Measurements from ENCODE around the gene SGK2. TPM values are rescaled to one million over a fixed set of nuclear protein-coding genes. Genes with fewer than 3 reads are reported as not detected.

The SGK2 gene
- total RNA-seq, 2 donors from 2014 or later, result 1.6 to 5.3 TPM

DNA sequence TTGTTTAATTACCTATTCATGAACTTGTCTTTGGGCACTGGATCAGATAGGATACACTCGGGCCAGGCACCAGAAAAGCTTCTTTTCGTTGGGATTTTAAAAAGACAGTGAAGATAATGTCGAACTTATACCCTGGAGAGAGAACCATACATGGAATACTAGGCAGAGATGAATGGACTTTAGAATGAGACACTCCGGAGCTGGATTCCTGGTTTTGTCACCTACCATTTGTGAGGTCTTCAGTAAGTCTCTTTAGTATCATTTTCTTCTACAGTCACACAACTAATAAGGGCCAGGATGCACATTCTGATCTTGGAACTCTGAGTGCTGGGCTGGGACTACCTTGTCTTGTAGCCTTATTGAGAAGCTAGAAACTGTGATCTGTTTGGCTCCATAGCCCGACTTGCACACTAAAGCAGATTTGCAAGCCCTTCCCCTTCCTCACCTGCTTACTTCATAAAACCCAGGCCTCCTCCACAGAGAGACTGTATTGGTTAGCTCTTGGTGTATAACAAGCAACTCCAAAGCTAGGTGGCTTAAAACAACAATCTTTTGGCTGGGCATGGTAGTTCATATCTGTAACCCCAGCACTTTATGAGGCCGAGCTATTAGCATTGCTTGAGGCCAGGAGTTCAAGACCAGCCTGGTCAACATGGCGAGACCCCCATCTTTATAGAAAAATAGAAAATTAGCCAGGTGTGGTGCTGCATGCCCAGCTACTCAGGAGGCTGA lies 24.5 kb downstream of the SGK2 start:
- TF ChIP-seq, protein P1, sequence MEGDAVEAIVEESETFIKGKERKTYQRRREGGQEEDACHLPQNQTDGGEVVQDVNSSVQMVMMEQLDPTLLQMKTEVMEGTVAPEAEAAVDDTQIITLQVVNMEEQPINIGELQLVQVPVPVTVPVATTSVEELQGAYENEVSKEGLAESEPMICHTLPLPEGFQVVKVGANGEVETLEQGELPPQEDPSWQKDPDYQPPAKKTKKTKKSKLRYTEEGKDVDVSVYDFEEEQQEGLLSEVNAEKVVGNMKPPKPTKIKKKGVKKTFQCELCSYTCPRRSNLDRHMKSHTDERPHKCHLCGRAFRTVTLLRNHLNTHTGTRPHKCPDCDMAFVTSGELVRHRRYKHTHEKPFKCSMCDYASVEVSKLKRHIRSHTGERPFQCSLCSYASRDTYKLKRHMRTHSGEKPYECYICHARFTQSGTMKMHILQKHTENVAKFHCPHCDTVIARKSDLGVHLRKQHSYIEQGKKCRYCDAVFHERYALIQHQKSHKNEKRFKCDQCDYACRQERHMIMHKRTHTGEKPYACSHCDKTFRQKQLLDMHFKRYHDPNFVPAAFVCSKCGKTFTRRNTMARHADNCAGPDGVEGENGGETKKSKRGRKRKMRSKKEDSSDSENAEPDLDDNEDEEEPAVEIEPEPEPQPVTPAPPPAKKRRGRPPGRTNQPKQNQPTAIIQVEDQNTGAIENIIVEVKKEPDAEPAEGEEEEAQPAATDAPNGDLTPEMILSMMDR (conservative IDR thresholded peaks at IDR 0.05), result no peak
- WGBS, 2 experiments (ENCODE audit: insufficient coverage in 1 of 2, insufficient read length in 1 of 2), result 90% methylated on average over 5 to 7 of the region's 7 CpGs
- H3K9me3 ChIP-seq (ENCODE audit: control insufficient read depth, low read length), result no peaks in the 10 kb centered on the region

DNA sequence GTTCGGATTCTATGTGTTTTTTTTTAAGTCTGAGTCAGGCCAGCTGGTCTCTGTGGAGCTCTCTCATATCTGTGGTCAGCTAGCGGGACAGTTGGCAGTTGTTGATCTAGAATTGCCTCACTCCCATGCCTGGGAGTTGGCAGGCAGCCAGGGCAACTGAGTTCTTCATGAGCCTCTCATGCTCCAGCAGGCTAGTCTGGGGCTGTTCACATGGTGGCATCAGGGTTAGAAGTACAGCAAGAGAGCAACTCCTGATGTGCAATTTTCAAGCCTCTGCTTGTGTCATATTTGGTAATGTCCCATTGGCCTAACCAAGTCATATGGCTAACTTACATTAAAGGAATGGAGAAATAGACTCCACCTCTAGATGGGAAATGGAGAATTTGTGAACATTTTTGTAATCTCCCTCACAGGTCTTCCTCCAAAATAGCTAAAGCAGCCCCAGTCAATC lies 25.2 kb downstream of the SGK2 start:
- Histone ChIP-seq H3K4me1 (ENCODE audit: control insufficient read depth, insufficient read depth, low read length) (no peaks in the 10 kb centered on the region), H3K27ac (ENCODE audit: low read depth, low read length) (no peak overlapping the region), H3K27me3 (ENCODE audit: control insufficient read depth, insufficient read depth, low read length, poor library complexity, severe bottlenecking) (no peaks in the 10 kb centered on the region), H3K4me3 (ENCODE audit: low read length) (no peak overlapping the region), H3K36me3 (ENCODE audit: control insufficient read depth, insufficient read depth, low read length) (no peaks in the 10 kb centered on the region), H3K9ac (ENCODE audit: extremely low read depth, low read length, poor library complexity, severe bottlenecking) (no peak overlapping the region), H3K9me3 (ENCODE audit: control insufficient read depth, low read length) (no peaks in the 10 kb centered on the region)
- Mint-ChIP-seq H3K9me3 (no peaks in the 10 kb centered on the region), H3K4me1 (peaks cover 8% of the 10 kb centered on the region), H3K36me3 (ENCODE audit: low read depth) (no peaks in the 10 kb centered on the region), H3K4me3 (no peak overlapping the region), H3K27me3 (ENCODE audit: insufficient read depth) (no peaks in the 10 kb centered on the region), H3K27ac (no peak overlapping the region)
- 89% methylated on average over 2 of the region's 2 CpGs; no CpG with 5 or more reads in 1 of the 2 experiments for WGBS, 2 experiments (ENCODE audit: insufficient coverage in 1 of 2, insufficient read length in 1 of 2)
- no peak for DNase-seq
- TF ChIP-seq, protein P1 (conservative IDR thresholded peaks at IDR 0.05), result no peak

More for the DNA sequence above, 24.5 kb downstream of the SGK2 start:
- no peak overlapping the region for H3K9ac ChIP-seq (ENCODE audit: extremely low read depth, low read length, poor library complexity, severe bottlenecking)
- H3K27me3 ChIP-seq (ENCODE audit: control insufficient read depth, insufficient read depth, low read length, poor library complexity, severe bottlenecking), result no peaks in the 10 kb centered on the region
- no peaks in the 10 kb centered on the region for H3K27me3 Mint-ChIP-seq (ENCODE audit: insufficient read depth)
- no peaks in the 10 kb centered on the region for H3K36me3 ChIP-seq (ENCODE audit: control insufficient read depth, insufficient read depth, low read length)
- H3K4me3 Mint-ChIP-seq, result no peak overlapping the region
- H3K4me1 ChIP-seq (ENCODE audit: control insufficient read depth, insufficient read depth, low read length), result no peaks in the 10 kb centered on the region
- no peak overlapping the region for H3K27ac ChIP-seq (ENCODE audit: low read depth, low read length)
- H3K36me3 Mint-ChIP-seq (ENCODE audit: low read depth), result no peaks in the 10 kb centered on the region
- H3K4me1 Mint-ChIP-seq, result peaks cover 8% of the 10 kb centered on the region
- no peaks in the 10 kb centered on the region for H3K9me3 Mint-ChIP-seq
- no peak overlapping the region for H3K4me3 ChIP-seq (ENCODE audit: low read length)
- no peak for DNase-seq
- no peak overlapping the region for H3K27ac Mint-ChIP-seq

DNA sequence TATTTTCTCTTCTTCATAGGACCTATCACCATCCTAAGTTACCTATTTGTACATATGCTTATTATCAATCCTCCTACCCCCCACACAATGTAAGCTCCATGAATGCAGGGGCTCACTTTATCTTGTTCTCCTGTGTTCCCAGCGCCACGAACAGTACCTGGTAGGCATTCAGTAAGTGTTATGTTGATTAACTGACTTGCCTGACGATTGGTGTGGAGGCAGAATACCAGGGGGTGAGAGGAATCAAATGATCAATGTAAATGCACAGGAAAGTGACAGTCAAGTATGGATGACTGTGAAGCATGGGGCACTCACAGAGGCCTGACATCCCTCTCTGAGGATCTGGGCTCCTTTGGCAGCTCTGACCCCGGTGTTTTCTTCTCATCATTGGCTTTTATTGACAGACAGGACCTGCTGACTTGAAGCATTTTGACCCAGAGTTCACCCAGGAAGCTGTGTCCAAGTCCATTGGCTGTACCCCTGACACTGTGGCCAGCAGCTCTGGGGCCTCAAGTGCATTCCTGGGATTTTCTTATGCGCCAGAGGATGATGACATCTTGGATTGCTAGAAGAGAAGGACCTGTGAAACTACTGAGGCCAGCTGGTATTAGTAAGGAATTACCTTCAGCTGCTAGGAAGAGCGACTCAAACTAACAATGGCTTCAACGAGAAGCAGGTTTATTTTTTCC lies 25.8 kb downstream of the SGK2 start:
- H3K36me3 Mint-ChIP-seq (ENCODE audit: low read depth), result no peaks in the 10 kb centered on the region
- H3K4me3 ChIP-seq (ENCODE audit: low read length), result no peak overlapping the region
- H3K27me3 ChIP-seq (ENCODE audit: control insufficient read depth, insufficient read depth, low read length, poor library complexity, severe bottlenecking), result no peaks in the 10 kb centered on the region
- H3K9ac ChIP-seq (ENCODE audit: extremely low read depth, low read length, poor library complexity, severe bottlenecking), result no peak overlapping the region
- H3K4me1 Mint-ChIP-seq, result peaks cover 8% of the 10 kb centered on the region
- H3K4me3 Mint-ChIP-seq, result no peak overlapping the region
- H3K9me3 ChIP-seq (ENCODE audit: control insufficient read depth, low read length), result no peaks in the 10 kb centered on the region
- DNase-seq, result no peak
- no peaks in the 10 kb centered on the region for H3K9me3 Mint-ChIP-seq
- H3K27ac ChIP-seq (ENCODE audit: low read depth, low read length), result no peak overlapping the region
- no peaks in the 10 kb centered on the region for H3K4me1 ChIP-seq (ENCODE audit: control insufficient read depth, insufficient read depth, low read length)
- no peaks in the 10 kb centered on the region for H3K36me3 ChIP-seq (ENCODE audit: control insufficient read depth, insufficient read depth, low read length)
- TF ChIP-seq, protein P1 (conservative IDR thresholded peaks at IDR 0.05), result no peak
- H3K27me3 Mint-ChIP-seq (ENCODE audit: insufficient read depth), result no peaks in the 10 kb centered on the region
- H3K27ac Mint-ChIP-seq, result no peak overlapping the region
- 73 to 90% methylated on average over 6 to 7 of the region's 7 CpGs for WGBS, 2 experiments (ENCODE audit: insufficient coverage in 1 of 2, insufficient read length in 1 of 2)

Data from endodermal cell (in vitro differentiated cells).